ENCODE results near the gene GRB10. TPM values are rescaled to one million over a fixed set of nuclear protein-coding genes. Genes with fewer than 3 reads are reported as not detected.

GRB10 gene
- total and polyA plus RNA-seq, 2 of the 8 experiments (the other 6 are each of a cell fraction or from before 2014, with no cell fraction given), result 35.7 to 97.0 TPM

DNA sequence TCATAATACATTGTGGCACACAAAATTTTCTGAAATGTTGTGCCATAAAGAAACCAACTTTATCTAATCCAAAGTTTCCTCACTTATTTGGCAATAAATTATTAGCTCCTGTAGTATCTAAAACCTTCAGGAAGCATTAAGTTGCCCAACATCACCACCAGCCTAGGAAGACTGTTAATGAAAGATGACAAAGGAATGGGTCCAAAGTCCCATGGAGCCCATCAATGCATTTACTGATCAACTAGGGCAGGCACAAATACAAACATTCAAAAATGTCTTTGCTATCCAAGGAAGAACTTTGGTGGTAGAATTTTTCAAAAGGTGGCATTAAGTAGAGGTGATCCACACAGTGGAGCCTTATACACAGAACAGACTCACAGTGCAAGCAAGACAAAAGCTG is 4.5 kb downstream of the GRB10 start (continued):
- TF ChIP-seq KDM4A (IDR thresholded peaks at IDR 0.05; ENCODE audit: low read depth, low read length, severe bottlenecking) (no peak), RBBP5 (IDR thresholded peaks at IDR 0.05; ENCODE audit: borderline replicate concordance, low read depth, low read length) (no peak), CHD2 (IDR thresholded peaks at IDR 0.05; ENCODE audit: low read length) (no peak), TCF12 (IDR thresholded peaks at IDR 0.05; ENCODE audit: low read depth, low read length) (no peak)

All from H1 (cell line).